Body of pancreas (tissue), 4 donors: ENCODE measurements around the gene ARHGAP24.

Experiments
- CTCF ChIP-seq, 7 experiments: fragments of 450-650 bp in 4 of 7; fragments of 200-600 bp in 3 of 7; sonication (generic) in 3 of 7; IDR thresholded peaks; one replicate each; pipeline ENCODE4 v1.5.1; 2016 to 2019; ENCODE audit warnings: antibody characterized with exemption in 7 of 7
- POLR2A ChIP-seq, 3 donors: fragments of 450-650 bp; IDR thresholded peaks; one replicate each; pipeline ENCODE4 v1.6.1; 2016; ENCODE audit warnings: antibody characterized with exemption in 3 of 3, mild to moderate bottlenecking in 2 of 3

GRCh38 chr4:85600501-85600900 is 125.6 kb downstream of the ARHGAP24 start:
- no peak for TF ChIP-seq CTCF (IDR thresholded peaks at IDR 0.05)
- no peak for TF ChIP-seq POLR2A (IDR thresholded peaks at IDR 0.05)
